Diencephalon (tissue), 1 donor: Measurements from ENCODE around the gene RPL7L1. TPM values are rescaled to one million over a fixed set of nuclear protein-coding genes. Genes with fewer than 3 reads are reported as not detected.

Experiments used
- total RNA-seq: library from RNA; depleted of rRNA; stranded (reverse); fragments of >200 nt; gene quantifications from one replicate; pipeline ENCODE4 v1.2.3, GENCODE V29; 2014

Gene RPL7L1
- 127 TPM for total RNA-seq

DNA sequence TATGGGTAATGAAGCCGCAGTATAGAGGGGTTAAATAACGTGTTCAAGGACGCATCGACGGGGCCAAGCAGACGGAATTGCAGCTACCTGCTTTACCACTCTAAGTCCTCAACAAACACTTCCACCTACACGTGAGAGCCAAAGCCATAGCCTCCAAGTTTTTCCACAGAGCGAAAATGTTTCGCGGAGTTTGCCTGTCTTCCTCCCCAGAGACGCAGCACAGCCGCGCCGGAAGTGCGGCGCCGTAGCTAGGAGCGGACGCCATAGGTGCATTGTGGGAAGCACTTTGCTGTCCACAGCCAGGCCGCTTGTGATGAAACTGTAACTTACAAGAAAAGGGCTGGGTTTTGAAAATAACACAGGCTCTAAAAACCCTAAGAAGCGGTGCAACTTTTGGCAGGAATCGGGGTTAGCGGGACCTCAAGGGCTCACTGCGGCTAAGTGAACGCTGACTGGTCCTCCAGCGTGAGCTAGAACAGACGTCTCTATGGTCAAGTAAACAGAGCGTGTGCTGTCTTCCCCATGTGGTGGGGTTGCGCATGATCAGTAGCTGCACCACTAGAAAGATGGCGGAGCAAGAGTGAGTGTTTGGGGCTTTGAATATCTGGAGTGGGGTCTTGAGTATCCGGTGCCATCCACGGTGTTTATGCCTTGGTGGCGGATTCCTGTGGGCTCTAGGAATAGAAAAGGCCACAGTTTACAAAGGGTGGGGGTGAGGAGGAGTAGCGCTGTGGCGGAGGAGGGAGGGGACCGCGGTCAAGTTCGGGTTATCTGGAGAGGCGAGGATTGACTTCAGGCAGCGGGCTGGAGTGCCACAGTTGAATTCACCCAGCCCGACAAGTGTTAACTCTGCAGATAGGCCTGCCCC is at the start of gene RPL7L1:
TSS of gene RPL7L1 (plus strand) at position 245 of the 868 bp plus-strand sequence. CDS start at position 540, 295 bp downstream.

GRCh38 chr6:42915732-42916131 is 36.3 kb downstream of the RPL7L1 start, which contains the start of gene PTCRA:
Gene PTCRA, plus strand, starts transcription at chr6:42916053. Its CDS starts 17 bp downstream, at chr6:42916070.

DNA sequence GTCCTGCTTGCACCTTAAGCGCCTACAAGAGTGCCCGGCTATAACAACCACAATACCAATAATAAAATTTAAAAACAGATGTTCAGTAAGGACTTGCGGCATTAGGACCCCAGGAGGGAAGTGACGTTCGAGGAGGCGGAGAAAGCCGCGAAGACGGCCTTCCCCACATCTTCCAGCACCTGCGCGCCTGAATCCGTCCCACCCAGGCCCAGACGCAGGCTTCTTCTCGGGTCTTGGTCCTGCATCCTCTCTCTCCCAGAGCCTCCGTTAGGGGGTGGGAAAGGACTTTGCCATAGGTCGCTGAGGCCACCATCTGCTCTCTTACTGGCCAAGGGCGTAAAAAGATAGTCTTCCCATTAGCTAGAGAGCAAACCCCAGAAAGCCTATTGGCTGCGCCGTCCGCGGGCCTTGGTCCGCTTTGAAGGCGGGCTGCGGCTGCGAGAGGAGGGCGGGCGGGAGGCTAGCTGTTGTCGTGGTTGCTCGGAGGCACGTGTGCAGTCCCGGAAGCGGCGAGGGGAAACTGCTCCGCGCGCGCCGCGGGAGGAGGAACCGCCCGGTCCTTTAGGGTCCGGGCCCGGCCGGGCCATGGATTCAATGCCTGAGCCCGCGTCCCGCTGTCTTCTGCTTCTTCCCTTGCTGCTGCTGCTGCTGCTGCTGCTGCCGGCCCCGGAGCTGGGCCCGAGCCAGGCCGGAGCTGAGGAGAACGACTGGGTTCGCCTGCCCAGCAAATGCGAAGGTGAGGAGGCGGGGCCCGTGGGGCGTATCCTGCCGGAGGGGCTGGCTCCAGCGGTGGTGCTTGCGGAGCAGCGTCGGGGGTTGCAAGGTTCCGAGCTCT is 49.8 kb downstream of the RPL7L1 start, which contains the start of gene CNPY3:
TSS of gene CNPY3 (plus strand) at position 495 of the 835 bp plus-strand sequence. CDS start at position 586, 91 bp downstream.

Other genes with a start within 250 kb of the RPL7L1 start
- gene PRPH2, start 157.0 kb upstream of the RPL7L1 start, total RNA-seq = 11.5 TPM
- gene TBCC, start 133.5 kb upstream of the RPL7L1 start, total RNA-seq = 45.9 TPM
- 19.4 TPM for gene BICRAL, start 97.6 kb upstream of the RPL7L1 start, total RNA-seq
- not detected for gene PTCRA, start 36.4 kb downstream of the RPL7L1 start, total RNA-seq
- 26.3 TPM for gene CNPY3, start 49.9 kb downstream of the RPL7L1 start, total RNA-seq
- not detected for gene GNMT, start 81.1 kb downstream of the RPL7L1 start, total RNA-seq
- gene PEX6, start 99.6 kb downstream of the RPL7L1 start, total RNA-seq = 19.8 TPM
- 61.1 TPM for gene PPP2R5D, start 105.0 kb downstream of the RPL7L1 start, total RNA-seq
- 37.6 TPM for gene MEA1, start 134.3 kb downstream of the RPL7L1 start, total RNA-seq
- 118 TPM for gene KLHDC3, start 134.6 kb downstream of the RPL7L1 start, total RNA-seq
- gene RRP36, start 142.0 kb downstream of the RPL7L1 start, total RNA-seq = 56.5 TPM
- gene CUL7, start 174.2 kb downstream of the RPL7L1 start, total RNA-seq = 17.3 TPM
- 13.6 TPM for gene MRPL2, start 179.8 kb downstream of the RPL7L1 start, total RNA-seq
- gene KLC4, start 180.0 kb downstream of the RPL7L1 start, total RNA-seq = 24.9 TPM
- 34.8 TPM for gene PTK7, start 196.7 kb downstream of the RPL7L1 start, total RNA-seq